ENCODE results near the gene CPD. TPM values are rescaled to one million over a fixed set of nuclear protein-coding genes. Genes with fewer than 3 reads are reported as not detected.

CPD gene
- polyA plus RNA-seq (24.0 to 30.5 TPM (median 29.3 TPM) in 3 replicates), polyA minus RNA-seq (35.1 to 116 TPM (median 83.6 TPM) in 3 replicates)
- 15.1 TPM for polyA plus RNA-seq (2011; ENCODE audit: low read depth)
- polyA plus RNA-seq (2011; cell fraction: cytosol; rRNA removed), result 7.9 and 13.4 TPM in 2 replicates
- 29.4 and 38.1 TPM in 2 replicates for polyA plus RNA-seq (2011; cell fraction: nucleus; rRNA removed)
- 13.4 and 25.3 TPM in 2 replicates for polyA plus RNA-seq (2012; ENCODE audit: low replicate concordance)
- polyA minus RNA-seq (2011; cell fraction: cytosol; rRNA and poly(A)+ RNA removed), result 32.0 TPM
- 87.4 and 186 TPM in 2 replicates for polyA minus RNA-seq (2011; cell fraction: nucleus; rRNA and poly(A)+ RNA removed)

GRCh38 chr17:30378825-30379302 is at the start of gene CPD:
Gene CPD, plus strand, starts transcription at chr17:30378927. Its CDS starts 54 bp downstream, at chr17:30378981.
- DNase-seq (ENCODE audit: low read depth, low spot score), result peak; percentile 55
- peaks cover 24% of the 10 kb centered on the region for H3K4me1 ChIP-seq (ENCODE audit: control insufficient read depth, extremely low read depth, insufficient read depth, low read length)

DNA sequence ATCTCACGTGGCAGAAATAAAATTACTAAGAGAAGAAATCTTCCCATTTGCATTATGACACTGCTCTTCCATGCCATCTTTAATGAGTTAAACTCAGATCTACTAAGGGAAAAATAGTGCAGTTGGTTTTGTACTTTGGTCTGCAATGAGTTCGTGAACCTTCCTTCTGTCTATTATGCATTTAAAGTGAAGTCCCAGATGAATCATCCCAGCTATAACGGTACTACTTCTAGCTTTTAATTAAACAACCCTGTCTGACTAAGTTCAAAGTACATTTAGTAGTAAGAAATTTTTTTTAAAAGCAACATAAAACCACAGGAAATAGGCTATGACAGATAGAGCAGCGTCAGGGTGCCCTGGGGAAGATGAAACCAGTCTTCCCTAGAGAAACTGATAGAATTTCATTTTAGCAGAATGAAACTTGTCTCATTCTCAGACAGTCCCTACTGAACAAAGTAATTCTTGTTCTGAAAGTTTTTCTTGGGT is 46.6 kb upstream of the CPD start:
- Histone ChIP-seq H3K36me3 (ENCODE audit: control insufficient read depth in 2 of 2, extremely low read depth in 1 of 2, insufficient read depth in 2 of 2, low read length in 2 of 2) (no peaks in the 10 kb centered on the region), H3K9me3 (ENCODE audit: control insufficient read depth, low read depth, low read length) (no peaks in the 10 kb centered on the region), H3K27me3 (ENCODE audit: control insufficient read depth, extremely low read depth, insufficient read depth, low read length) (peaks cover 6% of the 10 kb centered on the region), H3K27ac (ENCODE audit: control insufficient read depth, insufficient read depth, low read length) (peak overlapping the region; percentile 25), H3K4me2 (ENCODE audit: control insufficient read depth, extremely low read depth, insufficient read depth, low read depth, low read length) (peak overlapping the region; percentile 51), H3K4me1 (ENCODE audit: control insufficient read depth, extremely low read depth, insufficient read depth, low read length) (peaks cover 29% of the 10 kb centered on the region), H3K9me1 (ENCODE audit: control insufficient read depth, extremely low read depth, insufficient read depth, low read length) (no peaks in the 10 kb centered on the region), H3K9ac (ENCODE audit: control insufficient read depth, extremely low read depth, insufficient read depth, low read length) (no peak overlapping the region), H3K79me2 (ENCODE audit: control insufficient read depth, insufficient read depth, low read length) (no peaks in the 10 kb centered on the region), H2AFZ (ENCODE audit: control insufficient read depth, low read length) (no peak overlapping the region), H3K4me3 (ENCODE audit: control insufficient read depth in 2 of 3, extremely low read depth in 1 of 3, insufficient read depth in 2 of 3, low read depth in 1 of 3, low read length in 3 of 3) (no peak overlapping the region), H4K20me1 (ENCODE audit: control insufficient read depth, extremely low read depth, insufficient read depth, low read length) (no peaks in the 10 kb centered on the region)
- FAIRE-seq (no peak), DNase-seq (ENCODE audit: low read depth, low spot score) (no peak)
- no peak for TF ChIP-seq EZH2 (IDR thresholded peaks at IDR 0.05; ENCODE audit: low read length)
- TF ChIP-seq, protein P1, sequence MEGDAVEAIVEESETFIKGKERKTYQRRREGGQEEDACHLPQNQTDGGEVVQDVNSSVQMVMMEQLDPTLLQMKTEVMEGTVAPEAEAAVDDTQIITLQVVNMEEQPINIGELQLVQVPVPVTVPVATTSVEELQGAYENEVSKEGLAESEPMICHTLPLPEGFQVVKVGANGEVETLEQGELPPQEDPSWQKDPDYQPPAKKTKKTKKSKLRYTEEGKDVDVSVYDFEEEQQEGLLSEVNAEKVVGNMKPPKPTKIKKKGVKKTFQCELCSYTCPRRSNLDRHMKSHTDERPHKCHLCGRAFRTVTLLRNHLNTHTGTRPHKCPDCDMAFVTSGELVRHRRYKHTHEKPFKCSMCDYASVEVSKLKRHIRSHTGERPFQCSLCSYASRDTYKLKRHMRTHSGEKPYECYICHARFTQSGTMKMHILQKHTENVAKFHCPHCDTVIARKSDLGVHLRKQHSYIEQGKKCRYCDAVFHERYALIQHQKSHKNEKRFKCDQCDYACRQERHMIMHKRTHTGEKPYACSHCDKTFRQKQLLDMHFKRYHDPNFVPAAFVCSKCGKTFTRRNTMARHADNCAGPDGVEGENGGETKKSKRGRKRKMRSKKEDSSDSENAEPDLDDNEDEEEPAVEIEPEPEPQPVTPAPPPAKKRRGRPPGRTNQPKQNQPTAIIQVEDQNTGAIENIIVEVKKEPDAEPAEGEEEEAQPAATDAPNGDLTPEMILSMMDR (optimal IDR thresholded peaks at IDR 0.05 in 1 of 3, IDR thresholded peaks at IDR 0.05 in 1 of 3, conservative IDR thresholded peaks at IDR 0.05 in 1 of 3; ENCODE audit: extremely low read depth in 1 of 3, insufficient read depth in 2 of 3, low read length in 3 of 3), result no peak
- dilution Hi-C loops (cut with MboI; ENCODE audit: extremely low pct_ligation_motif_present, low sequenced_read_pairs), result no loop called here

More at GRCh38 chr17:30378825-30379302, at the start of gene CPD:
- Histone ChIP-seq H3K9me1 (ENCODE audit: control insufficient read depth, extremely low read depth, insufficient read depth, low read length) (no peaks in the 10 kb centered on the region), H3K4me3 (ENCODE audit: control insufficient read depth in 2 of 3, extremely low read depth in 1 of 3, insufficient read depth in 2 of 3, low read depth in 1 of 3, low read length in 3 of 3) (peak within 1 kb of the TSS; percentile 66 to 82 (median 79)), H3K79me2 (ENCODE audit: control insufficient read depth, insufficient read depth, low read length) (peaks cover 3% of the 10 kb centered on the region), H2AFZ (ENCODE audit: control insufficient read depth, low read length) (peak within 1 kb of the TSS; percentile 97), H3K9me3 (ENCODE audit: control insufficient read depth, low read depth, low read length) (no peaks in the 10 kb centered on the region), H3K9ac (ENCODE audit: control insufficient read depth, extremely low read depth, insufficient read depth, low read length) (peak within 1 kb of the TSS; percentile 74), H3K4me2 (ENCODE audit: control insufficient read depth, extremely low read depth, insufficient read depth, low read depth, low read length) (peak within 1 kb of the TSS; percentile 99), H4K20me1 (ENCODE audit: control insufficient read depth, extremely low read depth, insufficient read depth, low read length) (no peaks in the 10 kb centered on the region), H3K27ac (ENCODE audit: control insufficient read depth, insufficient read depth, low read length) (peak within 1 kb of the TSS; percentile 44), H3K36me3 (ENCODE audit: control insufficient read depth in 2 of 2, extremely low read depth in 1 of 2, insufficient read depth in 2 of 2, low read length in 2 of 2) (no peaks in the 10 kb centered on the region), H3K27me3 (ENCODE audit: control insufficient read depth, extremely low read depth, insufficient read depth, low read length) (no peaks in the 10 kb centered on the region)
- TF ChIP-seq, protein P1 (optimal IDR thresholded peaks at IDR 0.05 in 1 of 3, IDR thresholded peaks at IDR 0.05 in 1 of 3, conservative IDR thresholded peaks at IDR 0.05 in 1 of 3; ENCODE audit: extremely low read depth in 1 of 3, insufficient read depth in 2 of 3, low read length in 3 of 3), result no peak
- TF ChIP-seq EZH2 (IDR thresholded peaks at IDR 0.05; ENCODE audit: low read length), result no peak
- FAIRE-seq, result no peak
- dilution Hi-C loops (cut with MboI; ENCODE audit: extremely low pct_ligation_motif_present, low sequenced_read_pairs), result no loop called here

Measured in keratinocyte (primary cell).